ENCODE results near the gene PKNOX2.

Gene PKNOX2

GRCh38 chr11:125256541-125257189 is 92.1 kb downstream of the PKNOX2 start:
- ATAC-seq (replicated peaks; ENCODE audit: extremely low read depth, poor library complexity, severe bottlenecking): no peak
- Mint-ChIP-seq H3K27me3 (peaks cover 51% of the 10 kb centered on the region), H3K4me1 (no peaks in the 10 kb centered on the region), H3K27ac (ENCODE audit: low read depth) (no peak overlapping the region), H3K36me3 (ENCODE audit: insufficient read depth) (peaks cover 2% of the 10 kb centered on the region), H3K4me3 (no peak overlapping the region), H3K9me3 (no peaks in the 10 kb centered on the region)
- no peak for DNase-seq (ENCODE audit: low spot score in 2 of 2)

GRCh38 chr11:125257190-125257579 is 92.6 kb downstream of the PKNOX2 start:
- Mint-ChIP-seq H3K36me3 (ENCODE audit: insufficient read depth) (peaks cover 2% of the 10 kb centered on the region), H3K4me1 (no peaks in the 10 kb centered on the region), H3K27ac (ENCODE audit: low read depth) (no peak overlapping the region), H3K4me3 (no peak overlapping the region), H3K27me3 (peaks cover 51% of the 10 kb centered on the region), H3K9me3 (no peaks in the 10 kb centered on the region)
- DNase-seq (ENCODE audit: low spot score in 2 of 2) (no peak), ATAC-seq (replicated peaks; ENCODE audit: extremely low read depth, poor library complexity, severe bottlenecking) (no peak)

GRCh38 chr11:125257751-125258150 is 93.2 kb downstream of the PKNOX2 start:
- ATAC-seq (replicated peaks; ENCODE audit: extremely low read depth, poor library complexity, severe bottlenecking) (no peak), DNase-seq (ENCODE audit: low spot score in 2 of 2) (no peak)
- Mint-ChIP-seq H3K4me3 (no peak overlapping the region), H3K9me3 (no peaks in the 10 kb centered on the region), H3K4me1 (no peaks in the 10 kb centered on the region), H3K27ac (ENCODE audit: low read depth) (no peak overlapping the region), H3K27me3 (peaks cover 51% of the 10 kb centered on the region), H3K36me3 (ENCODE audit: insufficient read depth) (peaks cover 2% of the 10 kb centered on the region)

- H3K4me3 Mint-ChIP-seq: no peak overlapping the region
- peaks cover 57% of the 10 kb centered on the region for H3K27me3 Mint-ChIP-seq
- H3K36me3 Mint-ChIP-seq (ENCODE audit: insufficient read depth): peaks cover under 1% of the 10 kb centered on the region
- no peaks in the 10 kb centered on the region for H3K9me3 Mint-ChIP-seq
- no peaks in the 10 kb centered on the region for H3K4me1 Mint-ChIP-seq
- no peak for DNase-seq (ENCODE audit: low spot score in 2 of 2)
- ATAC-seq (replicated peaks; ENCODE audit: extremely low read depth, poor library complexity, severe bottlenecking): no peak
- no peak overlapping the region for H3K27ac Mint-ChIP-seq (ENCODE audit: low read depth)
Observed at GRCh38 chr11:125258291-125259032, 93.9 kb downstream of the PKNOX2 start.

GRCh38 chr11:125261588-125261987 is 97.0 kb downstream of the PKNOX2 start:
- Mint-ChIP-seq H3K27me3 (peaks cover 67% of the 10 kb centered on the region), H3K9me3 (no peaks in the 10 kb centered on the region), H3K27ac (ENCODE audit: low read depth) (no peak overlapping the region), H3K4me3 (no peak overlapping the region), H3K36me3 (ENCODE audit: insufficient read depth) (no peaks in the 10 kb centered on the region), H3K4me1 (no peaks in the 10 kb centered on the region)
- DNase-seq (ENCODE audit: low spot score in 2 of 2) (no peak), ATAC-seq (replicated peaks; ENCODE audit: extremely low read depth, poor library complexity, severe bottlenecking) (no peak)

GRCh38 chr11:125262194-125262829 is 97.8 kb downstream of the PKNOX2 start:
- H3K4me3 Mint-ChIP-seq: no peak overlapping the region
- H3K27me3 Mint-ChIP-seq: peaks cover 67% of the 10 kb centered on the region
- no peaks in the 10 kb centered on the region for H3K4me1 Mint-ChIP-seq
- no peak overlapping the region for H3K27ac Mint-ChIP-seq (ENCODE audit: low read depth)
- DNase-seq (ENCODE audit: low spot score in 2 of 2) (no peak), ATAC-seq (replicated peaks; ENCODE audit: extremely low read depth, poor library complexity, severe bottlenecking) (no peak)
- H3K36me3 Mint-ChIP-seq (ENCODE audit: insufficient read depth): no peaks in the 10 kb centered on the region
- no peaks in the 10 kb centered on the region for H3K9me3 Mint-ChIP-seq

GRCh38 chr11:125262830-125263218 is 98.3 kb downstream of the PKNOX2 start:
- H3K4me3 Mint-ChIP-seq: no peak overlapping the region
- ATAC-seq (replicated peaks; ENCODE audit: extremely low read depth, poor library complexity, severe bottlenecking) (no peak), DNase-seq (ENCODE audit: low spot score in 2 of 2) (no peak)
- peaks cover 67% of the 10 kb centered on the region for H3K27me3 Mint-ChIP-seq
- H3K36me3 Mint-ChIP-seq (ENCODE audit: insufficient read depth): no peaks in the 10 kb centered on the region
- H3K9me3 Mint-ChIP-seq: no peaks in the 10 kb centered on the region
- H3K27ac Mint-ChIP-seq (ENCODE audit: low read depth): no peak overlapping the region
- H3K4me1 Mint-ChIP-seq: no peaks in the 10 kb centered on the region

GRCh38 chr11:125263268-125263790 is 98.8 kb downstream of the PKNOX2 start:
- Mint-ChIP-seq H3K4me1 (no peaks in the 10 kb centered on the region), H3K27me3 (peaks cover 71% of the 10 kb centered on the region), H3K4me3 (no peak overlapping the region), H3K9me3 (no peaks in the 10 kb centered on the region), H3K27ac (ENCODE audit: low read depth) (no peak overlapping the region), H3K36me3 (ENCODE audit: insufficient read depth) (no peaks in the 10 kb centered on the region)
- DNase-seq (ENCODE audit: low spot score in 2 of 2) (no peak), ATAC-seq (replicated peaks; ENCODE audit: extremely low read depth, poor library complexity, severe bottlenecking) (no peak)

GRCh38 chr11:125264100-125265022 is 99.8 kb downstream of the PKNOX2 start:
- Mint-ChIP-seq H3K9me3 (no peaks in the 10 kb centered on the region), H3K27me3 (peaks cover 76% of the 10 kb centered on the region), H3K4me1 (no peaks in the 10 kb centered on the region), H3K27ac (ENCODE audit: low read depth) (no peak overlapping the region), H3K36me3 (ENCODE audit: insufficient read depth) (no peaks in the 10 kb centered on the region), H3K4me3 (no peak overlapping the region)
- ATAC-seq (replicated peaks; ENCODE audit: extremely low read depth, poor library complexity, severe bottlenecking) (no peak), DNase-seq (ENCODE audit: low spot score in 2 of 2) (no peak)

- Mint-ChIP-seq H3K36me3 (ENCODE audit: insufficient read depth) (no peaks in the 10 kb centered on the region), H3K4me1 (no peaks in the 10 kb centered on the region), H3K27ac (ENCODE audit: low read depth) (no peak overlapping the region), H3K9me3 (no peaks in the 10 kb centered on the region), H3K27me3 (peaks cover 76% of the 10 kb centered on the region), H3K4me3 (no peak overlapping the region)
- ATAC-seq (replicated peaks; ENCODE audit: extremely low read depth, poor library complexity, severe bottlenecking): no peak
- no peak for DNase-seq (ENCODE audit: low spot score in 2 of 2)
Observed at GRCh38 chr11:125267548-125267947, 103.0 kb downstream of the PKNOX2 start.

- H3K27ac Mint-ChIP-seq (ENCODE audit: low read depth): no peak overlapping the region
Observed at GRCh38 chr11:125268611-125269010, 104.1 kb downstream of the PKNOX2 start.

GRCh38 chr11:125270106-125270505 is 105.6 kb downstream of the PKNOX2 start:
- Mint-ChIP-seq H3K9me3 (no peaks in the 10 kb centered on the region), H3K27ac (ENCODE audit: low read depth) (no peak overlapping the region), H3K36me3 (ENCODE audit: insufficient read depth) (no peaks in the 10 kb centered on the region), H3K4me3 (no peak overlapping the region), H3K27me3 (peaks cover 63% of the 10 kb centered on the region), H3K4me1 (no peaks in the 10 kb centered on the region)
- DNase-seq (ENCODE audit: low spot score in 2 of 2) (no peak), ATAC-seq (replicated peaks; ENCODE audit: extremely low read depth, poor library complexity, severe bottlenecking) (no peak)

More at GRCh38 chr11:125268611-125269010, 104.1 kb downstream of the PKNOX2 start:
- Mint-ChIP-seq H3K4me3 (no peak overlapping the region), H3K9me3 (no peaks in the 10 kb centered on the region), H3K4me1 (no peaks in the 10 kb centered on the region), H3K27me3 (peaks cover 76% of the 10 kb centered on the region), H3K36me3 (ENCODE audit: insufficient read depth) (no peaks in the 10 kb centered on the region)
- ATAC-seq (replicated peaks; ENCODE audit: extremely low read depth, poor library complexity, severe bottlenecking): no peak
- DNase-seq (ENCODE audit: low spot score in 2 of 2): no peak
